GM19025 (cell line): ENCODE data around the gene CENPB.

ENCODE experiments used
- ATAC-seq: cut with Tn5 transposase; IDR thresholded peaks from one replicate; pipeline ENCODE4 v1.9.1; 2021; ENCODE audit warnings: mild to moderate bottlenecking, low read depth, moderate library complexity; ENCODE audit not compliant: unreplicated experiment

Gene CENPB

GRCh38 chr20:3812259-3812681 is 25.7 kb upstream of the CENPB start:
- no peak for ATAC-seq

- ATAC-seq = no peak
Observed at GRCh38 chr20:3811467-3812258, 25.1 kb upstream of the CENPB start.

- no peak for ATAC-seq
Observed at GRCh38 chr20:3808544-3808943, 22.0 kb upstream of the CENPB start.

GRCh38 chr20:3804781-3805180 is 18.2 kb upstream of the CENPB start:
- ATAC-seq = no peak

- no peak for ATAC-seq
Observed at GRCh38 chr20:3804254-3804751, 17.8 kb upstream of the CENPB start.

GRCh38 chr20:3803854-3804253 is 17.3 kb upstream of the CENPB start:
- no peak for ATAC-seq

GRCh38 chr20:3803289-3803688 is 16.7 kb upstream of the CENPB start:
- ATAC-seq = no peak

GRCh38 chr20:3802524-3803239 is 16.1 kb upstream of the CENPB start:
- ATAC-seq = no peak

GRCh38 chr20:3801846-3802245 is 15.3 kb upstream of the CENPB start:
- no peak for ATAC-seq

GRCh38 chr20:3801299-3801698 is 14.8 kb upstream of the CENPB start:
- no peak for ATAC-seq

GRCh38 chr20:3800878-3801260 is 14.3 kb upstream of the CENPB start:
- ATAC-seq = no peak

GRCh38 chr20:3800256-3800877 is 13.8 kb upstream of the CENPB start:
- ATAC-seq = no peak

GRCh38 chr20:3798908-3799248 is 12.3 kb upstream of the CENPB start:
- ATAC-seq = no peak

- ATAC-seq = no peak
Observed at GRCh38 chr20:3798373-3798768, 11.8 kb upstream of the CENPB start.

GRCh38 chr20:3797592-3798372 is 11.2 kb upstream of the CENPB start:
- no peak for ATAC-seq

- ATAC-seq = no peak
Observed at GRCh38 chr20:3797226-3797545, 10.6 kb upstream of the CENPB start.

- ATAC-seq = no peak
Observed at GRCh38 chr20:3796477-3797225, 10.1 kb upstream of the CENPB start.

GRCh38 chr20:3795511-3796468 is 9.2 kb upstream of the CENPB start, which contains the start of gene CDC25B:
Gene CDC25B (plus strand): TSS chr20:3796310. CDS start chr20:3796532, 222 bp downstream.
- peak; percentile 55 for ATAC-seq
